Hematopoietic multipotent progenitor cell treated with erythropoietin and hydrocortisone succinate and interleukin-3 and kit ligand, for 17 days (in vitro differentiated cells): ENCODE data around the gene GUCA2A.
"Not testable (repeated sequence)": the region's sequence is repeated elsewhere in the genome, so short reads cannot be mapped to it uniquely, and the experiment has no call there.

Experiments
- DNase-seq: peaks from one replicate; pipeline ENCODE4 v3.0.0-alpha.2; 2015; ENCODE audit warnings: low spot score

The GUCA2A gene, protein sequence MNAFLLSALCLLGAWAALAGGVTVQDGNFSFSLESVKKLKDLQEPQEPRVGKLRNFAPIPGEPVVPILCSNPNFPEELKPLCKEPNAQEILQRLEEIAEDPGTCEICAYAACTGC

DNA sequence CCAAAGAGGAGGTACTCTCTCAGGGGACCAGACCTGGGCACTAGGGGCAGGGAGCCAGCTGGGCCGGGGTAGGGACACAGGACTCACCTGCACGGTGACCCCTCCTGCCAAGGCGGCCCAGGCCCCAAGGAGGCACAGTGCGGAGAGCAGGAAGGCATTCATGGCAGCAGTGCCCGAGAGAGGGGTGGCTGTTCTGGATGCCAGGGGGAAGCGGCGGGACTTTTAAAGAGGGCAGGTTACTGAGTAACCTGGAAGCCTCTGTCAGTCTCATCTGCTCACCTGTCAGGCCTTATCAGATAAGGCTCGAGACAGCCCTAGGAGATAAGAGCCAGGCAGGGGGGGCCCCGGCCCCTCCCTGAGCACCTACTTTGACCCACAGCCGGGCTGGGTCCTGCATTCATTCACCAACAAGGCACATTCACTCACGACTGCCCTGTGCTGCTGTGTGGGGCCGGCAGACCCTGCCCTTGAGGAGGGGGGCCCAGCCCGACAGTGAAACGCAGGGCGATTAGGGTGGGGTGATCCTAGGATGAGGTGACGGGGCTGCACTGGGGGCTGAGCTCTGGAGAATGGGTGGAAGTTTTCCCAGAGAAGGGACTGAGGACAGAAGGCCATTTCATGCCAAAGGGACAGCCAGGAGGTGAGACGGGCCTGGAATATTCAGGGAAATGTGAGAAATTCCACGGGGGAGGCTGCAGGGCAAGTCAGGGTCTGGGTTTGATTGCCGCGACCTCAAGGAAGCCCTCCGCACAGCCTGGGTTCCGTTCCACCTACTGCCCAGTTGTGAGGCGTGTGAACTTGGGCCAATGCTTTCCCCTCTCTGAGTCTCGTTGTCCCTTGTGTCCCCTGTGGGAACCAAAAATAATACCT lies at the start of gene GUCA2A:
GUCA2A (minus strand) TSS at position 195 of the 870 bp plus-strand sequence; CDS start at position 162, 33 bp downstream.
- DNase-seq = no peak

DNA sequence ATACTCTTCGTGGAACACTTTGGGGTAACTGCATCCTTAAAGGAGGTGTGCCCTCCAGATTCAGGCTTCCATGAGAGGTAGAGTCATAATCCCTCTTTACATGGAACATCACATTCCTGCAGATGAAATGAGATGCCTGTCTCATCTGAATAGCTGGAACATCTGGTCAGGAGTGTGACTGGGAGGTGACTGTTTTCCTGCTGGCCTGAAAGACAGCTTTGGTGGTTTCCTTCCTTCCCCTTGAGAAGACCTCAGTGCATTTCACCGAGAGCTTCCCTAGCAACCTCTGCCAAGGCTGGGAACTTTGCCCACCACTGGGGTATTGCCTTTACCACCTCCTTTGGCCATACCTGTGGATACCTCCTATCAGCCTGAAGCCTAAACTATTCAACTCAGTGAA lies 46.7 kb upstream of the GUCA2A start:
- no peak for DNase-seq

DNA sequence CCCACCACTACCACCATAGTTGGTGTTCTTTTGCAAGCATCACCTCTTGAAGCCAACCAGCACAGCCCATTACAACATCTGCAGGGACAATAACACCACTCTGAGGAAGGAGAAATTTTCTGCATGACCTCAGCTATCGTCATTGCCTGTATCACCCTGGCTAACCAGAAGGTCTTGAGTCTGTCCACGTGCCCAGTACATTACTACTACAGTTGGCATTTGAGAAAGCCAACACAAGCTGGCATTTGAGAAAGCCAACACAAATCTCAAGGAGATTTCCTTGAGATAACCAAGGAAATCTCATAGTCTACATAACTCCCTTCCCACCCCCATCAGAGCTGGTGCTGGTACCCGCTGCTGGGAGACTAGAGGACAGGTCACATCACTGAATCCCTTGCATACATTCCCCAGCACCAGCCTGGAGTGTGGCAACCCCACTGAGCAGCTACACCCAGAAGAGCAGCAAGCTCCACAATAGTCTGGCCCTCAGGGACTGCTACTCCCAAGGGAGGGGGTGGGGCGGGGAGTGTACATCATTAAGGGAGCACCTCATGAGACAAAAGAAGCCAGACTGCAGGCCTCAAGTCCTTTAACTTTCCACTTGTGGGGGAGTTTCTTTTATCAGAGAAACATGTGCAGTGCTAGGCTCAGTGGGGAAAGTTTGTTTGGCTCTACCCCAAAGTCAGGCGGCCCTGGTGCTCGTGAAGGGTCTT lies 46.0 kb upstream of the GUCA2A start:
- no peak for DNase-seq

DNA sequence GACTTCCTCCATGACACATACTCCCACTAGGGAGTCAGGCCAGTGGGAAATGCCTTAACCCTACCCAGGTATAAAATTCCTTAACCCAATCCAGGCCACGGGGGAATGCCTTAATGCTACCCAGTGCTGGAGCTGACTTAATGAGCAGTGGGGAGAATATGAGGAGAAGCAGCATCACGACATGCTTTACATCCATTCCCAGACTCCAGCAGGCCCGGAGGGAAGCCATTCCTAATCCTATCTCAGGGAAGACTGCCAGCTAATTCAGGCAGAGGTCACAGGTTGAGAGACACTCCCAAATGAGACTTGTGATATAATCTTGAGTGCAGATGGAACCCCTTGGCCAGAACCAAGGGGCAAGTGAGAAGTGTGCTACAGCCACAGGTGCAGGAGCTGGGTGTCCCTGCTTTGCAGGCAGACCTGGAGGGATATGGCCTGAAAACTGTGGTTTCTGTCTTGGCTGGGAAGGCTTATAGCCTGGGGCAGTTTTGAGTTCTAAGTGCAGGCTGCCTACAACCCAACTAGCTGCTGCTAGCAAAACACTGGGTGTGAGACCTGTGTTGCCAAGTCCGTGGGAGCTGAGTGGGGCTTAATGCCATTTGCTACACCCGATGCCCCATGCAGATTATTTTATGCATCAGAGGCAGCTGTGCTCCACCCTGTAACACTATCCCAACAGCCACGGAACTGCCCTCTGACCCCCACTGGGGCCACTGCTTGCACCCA lies 45.1 kb upstream of the GUCA2A start:
- DNase-seq = no peak

DNA sequence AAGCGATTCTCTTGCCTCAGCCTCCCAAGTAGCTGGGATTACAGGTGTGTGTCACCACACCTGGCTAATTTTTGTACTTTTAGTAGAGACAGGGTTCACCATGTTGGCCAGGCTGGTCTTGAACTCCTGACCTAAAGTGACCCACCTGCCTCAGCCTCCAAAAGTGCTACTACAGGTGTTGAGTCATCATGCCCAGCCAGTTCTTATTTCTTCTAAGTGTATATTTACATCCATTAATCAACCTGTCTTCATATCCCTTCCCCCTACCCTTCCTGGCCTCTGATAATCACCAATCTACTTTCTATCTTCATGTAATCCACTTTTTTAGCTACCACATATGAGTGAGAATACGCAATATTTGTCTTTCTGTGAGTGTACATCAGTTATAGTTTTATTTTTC lies 42.4 kb upstream of the GUCA2A start:
- not testable (repeated sequence) for DNase-seq

DNA sequence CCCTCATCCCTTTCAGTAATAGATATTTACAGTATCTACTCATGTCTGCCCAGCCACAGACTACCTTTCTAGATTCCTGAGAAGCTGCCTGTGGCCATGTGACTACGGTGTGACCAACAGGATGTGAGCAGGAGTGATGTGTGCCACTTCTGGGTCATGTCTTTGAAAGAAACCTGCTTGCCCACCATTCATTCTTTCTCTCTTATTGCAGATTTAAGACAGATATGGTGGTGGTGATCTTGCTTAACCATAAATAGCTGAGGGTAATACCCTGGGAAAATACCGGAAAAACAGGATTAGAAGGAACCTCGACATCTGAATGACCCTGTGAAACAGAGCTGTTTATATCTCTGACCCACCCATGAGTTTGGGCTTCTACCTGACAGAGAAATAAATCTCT lies 41.6 kb upstream of the GUCA2A start:
- no peak for DNase-seq

DNA sequence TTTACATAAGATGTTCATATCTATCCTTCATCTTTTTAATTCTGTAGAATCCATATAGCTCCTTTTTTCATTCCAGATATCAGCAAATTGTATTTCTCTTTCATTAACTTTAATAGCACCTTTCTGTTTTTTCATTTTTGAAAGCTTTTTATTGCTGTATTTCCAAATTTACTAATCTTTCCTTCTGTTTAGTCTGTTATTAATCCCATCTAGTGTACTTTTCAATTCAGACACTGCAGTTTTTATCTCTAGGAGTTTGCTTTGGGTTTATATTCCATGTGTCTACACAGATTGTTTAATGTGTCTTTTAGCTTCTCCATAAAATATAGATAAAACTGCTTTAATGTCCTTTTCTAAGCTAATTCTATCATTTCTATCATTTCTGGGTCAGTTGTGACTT lies 37.4 kb upstream of the GUCA2A start:
- DNase-seq = no peak

DNA sequence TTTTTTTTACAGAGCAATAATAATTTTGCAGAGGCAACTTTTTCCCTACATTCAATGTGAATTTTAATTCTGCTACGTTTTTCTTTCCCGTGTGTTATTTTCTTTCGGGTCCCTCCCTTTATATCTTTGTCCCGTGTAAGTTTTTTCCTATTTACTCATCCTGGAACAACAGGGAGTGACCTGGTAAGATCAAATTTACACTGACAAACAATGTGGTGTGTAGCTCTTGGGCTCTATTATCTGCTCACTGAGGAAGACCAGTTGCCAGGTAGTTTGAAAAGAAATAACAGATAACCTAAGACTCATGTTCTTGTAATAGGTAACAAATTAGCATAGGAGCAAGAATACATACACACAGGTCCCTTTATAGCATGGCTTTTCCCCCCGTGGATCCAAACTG lies 33.7 kb upstream of the GUCA2A start:
- DNase-seq = no peak

DNA sequence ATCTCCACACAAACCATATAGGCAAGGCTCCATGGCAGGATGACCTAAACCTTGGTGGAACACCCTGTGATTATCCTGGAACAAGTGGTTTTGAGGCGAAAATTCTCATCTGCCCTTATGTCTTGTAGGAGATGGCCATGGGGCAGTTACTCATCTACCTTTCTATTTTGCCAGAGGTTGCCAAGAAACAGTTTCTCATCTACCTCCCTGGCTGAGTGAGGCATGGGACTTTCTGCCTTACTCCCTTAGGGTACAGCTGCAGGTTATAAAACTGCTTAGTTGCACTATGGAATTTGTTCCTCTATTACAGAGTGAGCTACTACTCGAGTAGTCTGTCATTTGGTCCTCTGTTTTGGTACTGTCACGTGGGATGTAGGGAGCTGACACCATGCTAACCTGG lies 31.3 kb upstream of the GUCA2A start:
- DNase-seq = no peak

DNA sequence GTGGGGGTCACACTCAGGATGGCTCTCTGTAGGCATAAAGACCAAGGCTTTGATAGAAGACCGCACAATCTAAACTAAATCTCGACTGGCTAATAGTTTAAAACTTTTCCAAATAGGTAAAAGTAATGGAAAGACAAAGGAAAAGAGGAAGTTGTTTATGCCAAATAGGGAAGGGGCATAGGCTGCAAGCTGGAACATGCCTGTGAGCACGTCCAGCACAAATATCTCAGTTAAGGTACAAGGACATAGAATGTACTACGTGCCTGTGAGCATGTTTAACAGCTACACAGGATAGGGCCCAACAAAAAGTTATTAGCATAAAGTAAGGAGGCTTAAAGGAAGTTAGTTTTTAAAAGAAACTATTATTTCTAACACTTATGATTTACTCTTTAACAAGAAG lies 27.6 kb upstream of the GUCA2A start:
- DNase-seq = no peak

DNA sequence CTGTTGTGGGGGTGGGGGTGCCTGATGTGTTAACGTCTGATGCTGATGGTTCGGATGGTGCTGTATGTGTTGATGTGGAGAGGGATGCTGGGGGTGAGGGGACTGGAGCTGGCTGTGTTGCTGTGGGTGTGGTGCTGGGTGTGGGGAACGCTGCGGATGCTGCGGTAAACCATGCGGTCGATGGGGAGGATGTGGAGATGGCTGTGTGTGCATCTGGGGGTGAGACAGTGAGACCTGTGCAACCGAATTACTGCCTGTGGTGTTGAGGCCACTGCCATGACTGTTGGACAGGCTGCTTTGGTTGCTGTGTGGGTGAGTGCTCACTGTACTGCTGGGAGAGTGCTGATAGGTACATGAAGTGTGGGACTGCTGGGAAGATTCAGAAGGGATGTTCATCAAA lies 26.8 kb upstream of the GUCA2A start:
- no peak for DNase-seq

DNA sequence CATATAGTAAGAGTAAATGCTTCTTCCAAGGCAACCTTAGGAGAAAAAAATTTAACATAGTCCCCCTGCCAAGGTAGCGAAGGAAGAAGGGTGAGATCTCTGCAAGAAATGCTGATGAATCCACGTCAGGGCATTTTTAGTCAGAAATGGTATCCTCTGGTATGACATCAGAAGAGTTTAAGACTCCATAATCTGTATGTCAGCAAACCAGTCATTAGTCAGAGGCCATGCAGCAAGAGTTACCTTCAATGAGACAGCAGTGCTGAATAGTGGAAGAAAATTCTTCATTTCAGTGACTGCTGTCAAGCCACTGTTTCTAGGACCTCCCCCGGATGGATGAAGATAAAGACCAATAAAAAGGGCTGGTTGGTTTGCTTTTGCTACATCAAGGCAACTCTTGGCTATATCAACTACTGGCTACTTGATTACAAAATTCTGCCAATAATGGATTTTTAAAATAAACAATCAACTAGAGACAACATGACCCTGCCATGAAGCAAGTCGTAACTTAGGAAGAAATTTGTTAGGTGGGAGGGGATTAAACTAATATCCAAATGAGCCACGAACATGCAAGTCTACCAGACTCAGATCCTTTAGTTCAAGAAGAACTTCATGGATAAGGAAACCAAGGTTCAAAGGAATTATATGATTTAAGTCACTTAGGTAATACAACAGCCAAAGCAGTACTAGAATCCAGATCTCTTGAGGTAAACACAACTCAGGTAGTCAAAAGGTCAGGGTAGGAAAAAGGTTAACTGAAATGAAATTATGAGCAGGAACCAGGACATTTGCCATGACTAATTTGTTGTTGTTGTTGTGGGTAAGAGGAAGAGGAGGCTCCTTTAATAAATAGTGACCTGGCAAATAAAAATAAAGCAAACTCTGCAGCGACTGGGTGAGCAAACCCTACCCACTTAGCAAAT lies 25.6 kb upstream of the GUCA2A start:
- DNase-seq = no peak

DNA sequence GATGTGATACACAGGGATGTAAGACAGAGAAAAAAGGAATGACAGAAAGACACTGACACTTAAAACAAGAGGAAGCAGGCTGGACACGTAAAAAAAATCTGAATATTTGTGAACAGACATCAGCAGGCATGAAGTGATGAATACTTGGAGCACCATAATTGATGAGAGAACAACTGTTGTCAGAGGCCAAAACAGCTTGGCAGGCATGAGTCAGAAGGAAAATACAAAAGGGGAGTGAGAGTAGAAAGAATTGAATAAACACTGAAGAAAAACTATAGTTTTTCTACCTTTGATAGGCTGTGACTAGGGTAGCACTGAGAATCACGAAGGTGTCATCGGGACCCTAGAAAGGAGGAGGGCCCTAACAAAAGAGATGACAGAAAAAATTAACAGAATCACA lies 21.6 kb upstream of the GUCA2A start:
- DNase-seq = no peak

DNA sequence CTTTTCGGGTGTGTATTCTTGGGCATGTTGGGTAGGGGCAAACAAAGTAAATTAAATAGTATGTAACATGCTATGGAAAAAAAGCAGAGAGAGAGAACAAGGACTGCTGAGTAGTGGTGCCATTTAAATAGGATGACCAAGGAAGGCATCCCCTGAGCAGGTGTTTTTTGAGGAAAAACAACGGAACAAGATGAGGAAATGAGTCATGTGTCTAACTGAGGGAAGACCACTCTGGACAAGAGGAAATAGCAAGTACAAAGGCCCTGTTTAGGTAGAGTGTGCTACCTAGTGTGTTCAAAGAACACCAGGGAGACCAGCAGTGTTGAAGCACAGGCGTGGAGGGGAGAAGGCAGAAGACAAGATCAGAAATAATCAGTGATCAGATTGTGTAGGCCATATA lies 20.1 kb upstream of the GUCA2A start:
- no peak for DNase-seq

DNA sequence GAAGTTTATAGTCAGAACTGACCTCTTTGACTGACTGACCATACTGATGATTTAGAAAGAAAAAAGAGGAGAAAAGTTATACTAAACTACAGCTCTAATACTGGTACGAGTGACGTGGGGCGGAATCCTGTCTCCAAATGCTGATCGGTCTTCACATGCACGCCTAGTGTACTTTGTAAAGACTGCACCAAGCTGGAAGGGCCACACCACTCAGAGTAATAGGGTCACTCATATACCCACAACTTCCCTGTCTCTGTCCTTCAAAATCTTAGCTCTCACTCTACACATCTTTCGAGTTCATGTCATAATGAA lies 19.4 kb upstream of the GUCA2A start:
- DNase-seq = no peak

DNA sequence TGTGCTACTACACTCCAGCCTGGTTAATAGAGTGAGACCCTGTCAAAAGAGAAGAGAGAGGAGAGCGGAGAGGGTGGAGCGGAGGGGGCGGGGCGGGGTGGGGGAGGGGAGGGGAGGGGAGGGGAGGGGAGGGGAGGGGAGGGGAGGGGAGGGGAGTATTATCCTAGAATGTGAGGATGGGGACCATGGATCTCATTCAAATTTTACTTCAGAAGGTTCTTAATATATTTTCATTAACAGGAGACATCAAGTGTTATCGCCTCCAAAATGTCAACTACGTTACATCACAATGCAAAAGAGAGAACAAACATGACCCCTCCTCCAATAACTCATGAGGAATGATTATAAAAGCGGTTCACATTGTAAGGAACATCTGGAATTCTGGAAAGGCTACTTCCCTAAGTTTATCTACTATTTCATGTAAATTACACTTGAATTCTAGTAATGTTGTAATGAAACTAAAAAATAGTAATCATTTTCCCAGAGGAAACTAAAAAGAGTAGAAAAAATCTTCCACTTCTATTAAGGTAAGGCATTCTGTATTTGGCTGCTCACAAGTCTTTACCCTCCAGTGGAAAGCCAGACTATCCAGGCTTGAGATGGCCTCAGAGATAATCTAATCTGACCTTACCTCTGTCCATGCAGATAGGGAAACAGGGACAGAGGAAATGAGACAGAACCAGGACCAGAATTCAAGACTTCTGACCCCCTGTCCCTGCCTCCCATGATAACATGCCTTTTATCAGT lies 18.8 kb upstream of the GUCA2A start:
- DNase-seq = no peak

DNA sequence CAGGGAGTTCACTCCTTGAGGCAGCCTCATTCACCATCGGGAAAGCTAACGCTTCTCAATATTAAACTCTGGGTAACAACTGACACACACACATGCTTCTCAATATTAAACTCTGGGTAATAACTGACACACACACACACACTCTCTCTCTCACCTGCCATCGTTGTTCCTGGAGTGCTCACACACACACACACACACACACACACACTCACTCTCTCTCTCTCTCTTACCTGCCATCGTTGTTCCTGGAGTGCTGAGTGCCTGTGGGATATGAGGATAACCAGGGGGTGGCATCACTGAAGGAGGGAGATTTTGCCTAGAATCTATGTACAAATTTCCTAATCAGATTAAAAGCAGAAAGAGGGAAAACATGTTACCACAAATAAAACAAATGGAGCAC lies 17.1 kb upstream of the GUCA2A start:
- DNase-seq = no peak

DNA sequence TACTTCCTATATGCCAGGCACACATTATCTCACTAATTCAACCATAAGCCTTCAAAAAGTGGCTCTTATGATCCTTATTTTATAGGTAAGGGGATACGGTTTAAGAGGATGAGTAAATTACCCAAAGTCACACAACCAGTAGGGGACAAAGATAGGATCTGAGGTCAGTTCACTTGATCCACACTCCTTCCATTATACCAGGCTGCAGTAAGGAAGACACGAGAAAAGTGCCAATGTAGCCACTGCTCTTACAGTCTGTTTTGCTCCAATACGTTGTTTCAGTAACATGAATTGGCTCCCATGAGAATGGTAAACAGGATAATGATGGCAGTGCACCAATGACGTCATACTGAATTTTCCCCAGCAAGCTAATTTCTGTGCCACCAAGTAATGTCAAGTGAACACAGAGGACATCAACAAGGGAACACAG lies 15.4 kb upstream of the GUCA2A start:
- DNase-seq = no peak

DNA sequence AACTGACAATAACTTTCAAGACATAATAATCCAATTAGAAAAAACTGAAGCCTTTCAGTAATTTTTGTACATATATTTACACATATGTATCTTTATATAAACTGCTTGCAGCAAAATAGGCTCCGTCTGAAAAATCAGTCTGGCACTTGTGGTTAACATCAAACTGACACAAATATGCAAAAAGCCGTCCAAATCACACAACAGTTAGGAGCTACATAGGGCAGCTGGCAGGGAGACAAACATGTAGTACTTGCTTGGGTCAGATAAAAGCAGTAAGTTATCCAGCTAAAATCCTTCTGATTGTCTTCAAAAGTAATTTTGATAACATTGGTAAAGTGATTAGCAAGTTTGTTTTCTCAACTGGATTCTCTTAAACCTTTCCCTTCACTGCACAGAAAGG lies 14.7 kb upstream of the GUCA2A start:
- DNase-seq = no peak

DNA sequence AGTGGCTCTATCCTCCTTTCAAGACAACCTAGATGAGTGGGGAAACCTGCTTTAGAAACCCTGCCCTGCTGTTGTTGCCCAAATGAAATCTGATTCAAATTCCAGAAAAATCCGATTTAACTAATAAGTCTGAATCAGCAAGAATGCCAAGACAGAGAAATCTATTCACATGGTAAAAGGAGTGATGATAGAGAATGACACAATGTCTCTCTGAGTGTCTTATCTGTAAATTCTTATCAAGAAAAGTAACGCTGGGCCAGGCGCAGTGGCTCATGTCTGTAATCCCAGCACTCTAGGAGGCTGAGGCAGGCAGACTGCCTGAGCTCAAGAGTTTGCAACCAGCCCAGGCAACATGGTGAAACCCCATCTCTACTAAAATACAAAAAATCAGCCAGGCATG lies 13.7 kb upstream of the GUCA2A start:
- DNase-seq = no peak

DNA sequence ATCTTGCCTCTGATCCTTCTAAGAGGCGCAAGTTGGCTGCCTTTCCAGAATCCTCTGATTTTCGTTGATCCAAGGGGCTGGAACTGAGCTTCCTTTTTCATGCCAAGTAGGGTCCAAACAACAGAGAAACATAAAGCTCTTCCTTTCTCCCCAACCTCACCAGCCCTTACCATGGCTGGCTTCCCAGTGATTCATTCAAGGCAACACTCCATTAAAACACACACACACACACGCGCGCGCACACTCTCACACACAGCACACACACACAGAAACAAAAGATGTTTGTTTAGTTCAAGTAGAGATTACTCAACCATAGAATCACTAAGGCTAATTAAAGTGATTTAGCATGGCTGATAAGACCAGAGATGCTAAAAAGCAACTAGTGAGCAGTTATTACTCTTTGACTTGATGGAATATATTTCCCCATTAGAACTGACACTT lies 13.0 kb upstream of the GUCA2A start:
- no peak for DNase-seq
